A549 treated with AZD9567 at 1 μM for 4 hours (cell line): ENCODE results near the gene AEBP1. TPM values are rescaled to one million over a fixed set of nuclear protein-coding genes. Genes with fewer than 3 reads are reported as not detected.

Experiments
- total RNA-seq: library from RNA; stranded (reverse); fragments of 200-300 nt; extraction: Qiagen RNA extraction; gene quantifications from 5 replicates; pipeline ENCODE4 v1.2.3, GENCODE V29; 2022; ENCODE audit not compliant: insufficient read depth

The AEBP1 gene
- 0.05 to 0.10 TPM in 2 of 5 replicates, not detected in the others for total RNA-seq

GRCh38 chr7:44103923-44104859, at the start of gene AEBP1:
Gene AEBP1 (plus strand): TSS chr7:44104345. CDS start chr7:44104666, 321 bp downstream.

GRCh38 chr7:44065431-44066110, 38.6 kb upstream of the AEBP1 start, which contains the start of gene PGAM2:
Gene PGAM2 (minus strand): TSS chr7:44065567. CDS start chr7:44065529, 38 bp downstream.

GRCh38 chr7:44123190-44124003, 19.3 kb downstream of the AEBP1 start, which contains the start of gene POLD2:
Gene POLD2 (minus strand): TSS chr7:44123548. CDS start chr7:44122053, 1,495 bp downstream.

GRCh38 chr7:44141221-44141850, 37.2 kb downstream of the AEBP1 start, which contains the start of gene MYL7:
Gene MYL7 (minus strand): TSS chr7:44141332. CDS start chr7:44141305, 27 bp downstream.

Other genes starting within 250 kb of the AEBP1 start
- 249 to 260 TPM (median 259 TPM) in 5 replicates for gene MRPS24, start 234.8 kb upstream of the AEBP1 start, total RNA-seq
- 25.8 to 31.1 TPM (median 26.8 TPM) in 5 replicates for gene URGCP, start 197.7 kb upstream of the AEBP1 start, total RNA-seq
- gene UBE2D4, start 177.9 kb upstream of the AEBP1 start, total RNA-seq: 5.0 to 12.4 TPM (median 10.7 TPM) in 5 replicates
- gene SPDYE1, start 106.4 kb upstream of the AEBP1 start, total RNA-seq: 0.02 TPM in 1 of 5 replicates, not detected in the others
- 58.4 to 73.4 TPM (median 68.0 TPM) in 5 replicates for gene DBNL, start 59.6 kb upstream of the AEBP1 start, total RNA-seq
- not detected in 5 replicates for gene PGAM2, start 38.8 kb upstream of the AEBP1 start, total RNA-seq
- gene POLM, start 21.8 kb upstream of the AEBP1 start, total RNA-seq: 6.0 to 13.0 TPM (median 7.7 TPM) in 5 replicates
- gene POLD2, start 19.2 kb downstream of the AEBP1 start, total RNA-seq: 156 to 175 TPM (median 174 TPM) in 5 replicates
- gene MYL7, start 37.0 kb downstream of the AEBP1 start, total RNA-seq: not detected in 5 replicates
- gene GCK, start 85.1 kb downstream of the AEBP1 start, total RNA-seq: not detected in 5 replicates
- gene YKT6, start 96.6 kb downstream of the AEBP1 start, total RNA-seq: 116 to 132 TPM (median 124 TPM) in 5 replicates
- 0.17 to 0.39 TPM (median 0.35 TPM) in 4 of 5 replicates, not detected in the other for gene CAMK2B, start 221.2 kb downstream of the AEBP1 start, total RNA-seq